A172 (cell line): ENCODE measurements around the gene ATXN1L. TPM values are rescaled to one million over a fixed set of nuclear protein-coding genes. Genes with fewer than 3 reads are reported as not detected.
"Not testable (repeated sequence)": the region's sequence is repeated elsewhere in the genome, so short reads cannot be mapped to it uniquely, and the experiment has no call there.

ENCODE experiments used
- DNase-seq: peaks from one replicate; pipeline ENCODE4 v3.0.0-alpha.2; 2015; ENCODE audit warnings: low spot score
- total RNA-seq: library from RNA; depleted of rRNA; stranded (reverse); fragments of >200 nt; shearing (Covaris generic); gene quantifications from 2 replicates; pipeline ENCODE4 v1.2.3, GENCODE V29; 2014; rRNA removed

ATXN1L gene
- total RNA-seq, 1 experiment from 2014 or later = 6.5 TPM

GRCh38 chr16:71894229-71894920, 48.6 kb downstream of the ATXN1L start:
- DNase-seq = peak; percentile 56

GRCh38 chr16:71894921-71895678, 49.3 kb downstream of the ATXN1L start, which contains the start of gene IST1:
Gene IST1, plus strand, starts transcription at chr16:71895531. Its CDS starts 20,110 bp downstream, at chr16:71915641.
- peak; percentile 94 for DNase-seq

- DNase-seq = peak; percentile 29
Measured at GRCh38 chr16:71895679-71896365, 50.0 kb downstream of the ATXN1L start.

- DNase-seq = no peak
Measured at GRCh38 chr16:71896764-71897368, 51.1 kb downstream of the ATXN1L start.

GRCh38 chr16:71899171-71899570, 53.4 kb downstream of the ATXN1L start:
- no peak for DNase-seq

GRCh38 chr16:71902656-71903365, 57.0 kb downstream of the ATXN1L start:
- no peak for DNase-seq

- DNase-seq = no peak
Measured at GRCh38 chr16:71903608-71904007, 57.8 kb downstream of the ATXN1L start.

- no peak for DNase-seq
Measured at GRCh38 chr16:71904239-71904638, 58.5 kb downstream of the ATXN1L start.

- not testable (repeated sequence) for DNase-seq
Measured at GRCh38 chr16:71905765-71906164, 60.0 kb downstream of the ATXN1L start.

Other genes starting within 250 kb of the ATXN1L start
- 0.14 TPM in 1 of 2 replicates, not detected in the other for gene MARVELD3, start 219.8 kb upstream of the ATXN1L start, total RNA-seq
- gene PHLPP2, start 121.3 kb upstream of the ATXN1L start, total RNA-seq = 14.2 and 14.6 TPM in 2 replicates
- 49.8 and 52.8 TPM in 2 replicates for gene AP1G1, start 37.1 kb upstream of the ATXN1L start, total RNA-seq
- gene ZNF821, start 38.2 kb downstream of the ATXN1L start, total RNA-seq = 8.1 and 23.9 TPM in 2 replicates
- 163 and 166 TPM in 2 replicates for gene IST1, start 49.6 kb downstream of the ATXN1L start, total RNA-seq
- gene PKD1L3, start 154.4 kb downstream of the ATXN1L start, total RNA-seq = not detected in 2 replicates
- gene DHODH, start 162.8 kb downstream of the ATXN1L start, total RNA-seq = 10.2 and 12.9 TPM in 2 replicates
- not detected in 2 replicates for gene HP, start 208.5 kb downstream of the ATXN1L start, total RNA-seq
- 0.19 TPM in 1 of 2 replicates, not detected in the other for gene HPR, start 217.2 kb downstream of the ATXN1L start, total RNA-seq
- gene TXNL4B, start 247.6 kb downstream of the ATXN1L start, total RNA-seq = 9.2 and 12.0 TPM in 2 replicates
- 42.1 and 47.2 TPM in 2 replicates for gene DHX38, start 247.9 kb downstream of the ATXN1L start, total RNA-seq